ENCODE results near the gene TMEM9.

- TF ChIP-seq POLR2AphosphoS5 (IDR thresholded peaks at IDR 0.05) = no peak
- TF ChIP-seq CTCF (IDR thresholded peaks at IDR 0.05) = no peak
Observed at GRCh38 chr1:201186192-201186591, 31.9 kb upstream of the TMEM9 start.
